Measurements from ENCODE around the gene ADGB.

ADGB gene

GRCh38 chr6:146682919-146683318 lies 84.1 kb downstream of the ADGB start:
- no peak for DNase-seq (ENCODE audit: low read depth)

GRCh38 chr6:146689806-146690205 lies 91.0 kb downstream of the ADGB start:
- no peak for DNase-seq (ENCODE audit: low read depth)
- TF ChIP-seq, protein P1, sequence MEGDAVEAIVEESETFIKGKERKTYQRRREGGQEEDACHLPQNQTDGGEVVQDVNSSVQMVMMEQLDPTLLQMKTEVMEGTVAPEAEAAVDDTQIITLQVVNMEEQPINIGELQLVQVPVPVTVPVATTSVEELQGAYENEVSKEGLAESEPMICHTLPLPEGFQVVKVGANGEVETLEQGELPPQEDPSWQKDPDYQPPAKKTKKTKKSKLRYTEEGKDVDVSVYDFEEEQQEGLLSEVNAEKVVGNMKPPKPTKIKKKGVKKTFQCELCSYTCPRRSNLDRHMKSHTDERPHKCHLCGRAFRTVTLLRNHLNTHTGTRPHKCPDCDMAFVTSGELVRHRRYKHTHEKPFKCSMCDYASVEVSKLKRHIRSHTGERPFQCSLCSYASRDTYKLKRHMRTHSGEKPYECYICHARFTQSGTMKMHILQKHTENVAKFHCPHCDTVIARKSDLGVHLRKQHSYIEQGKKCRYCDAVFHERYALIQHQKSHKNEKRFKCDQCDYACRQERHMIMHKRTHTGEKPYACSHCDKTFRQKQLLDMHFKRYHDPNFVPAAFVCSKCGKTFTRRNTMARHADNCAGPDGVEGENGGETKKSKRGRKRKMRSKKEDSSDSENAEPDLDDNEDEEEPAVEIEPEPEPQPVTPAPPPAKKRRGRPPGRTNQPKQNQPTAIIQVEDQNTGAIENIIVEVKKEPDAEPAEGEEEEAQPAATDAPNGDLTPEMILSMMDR (IDR thresholded peaks at IDR 0.05; ENCODE audit: insufficient read depth, low read depth, low read length, missing control alignments) = no peak
- no peak overlapping the region for H3K4me3 ChIP-seq (ENCODE audit: low read length)

More at GRCh38 chr6:146682919-146683318, 84.1 kb downstream of the ADGB start:
- TF ChIP-seq, protein P1 (IDR thresholded peaks at IDR 0.05; ENCODE audit: insufficient read depth, low read depth, low read length, missing control alignments) = no peak
- H3K4me3 ChIP-seq (ENCODE audit: low read length) = no peak overlapping the region

DNA sequence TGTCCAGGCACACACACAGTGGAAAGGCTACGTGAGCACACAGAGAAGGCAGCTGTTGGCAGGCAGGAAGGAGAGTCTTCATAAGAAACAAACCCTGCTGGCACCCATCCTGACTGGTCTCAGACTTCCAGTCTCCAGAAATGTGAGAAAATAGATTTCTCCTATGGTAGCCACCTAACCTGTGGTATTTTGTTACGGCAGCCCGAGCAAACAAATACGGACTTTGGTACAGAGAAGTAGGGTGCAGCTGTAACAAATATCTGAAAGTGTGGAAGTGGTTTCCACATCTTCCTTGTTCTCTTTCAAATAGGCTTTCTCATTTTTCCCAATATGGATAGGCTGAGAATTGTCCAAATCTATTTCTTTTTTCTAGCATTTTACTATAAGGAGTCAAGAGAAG lies 94.6 kb downstream of the ADGB start:
- DNase-seq (ENCODE audit: low read depth) = no peak
- H3K4me3 ChIP-seq (ENCODE audit: low read length) = no peak overlapping the region
- TF ChIP-seq, protein P1 (IDR thresholded peaks at IDR 0.05; ENCODE audit: insufficient read depth, low read depth, low read length, missing control alignments) = no peak

DNA sequence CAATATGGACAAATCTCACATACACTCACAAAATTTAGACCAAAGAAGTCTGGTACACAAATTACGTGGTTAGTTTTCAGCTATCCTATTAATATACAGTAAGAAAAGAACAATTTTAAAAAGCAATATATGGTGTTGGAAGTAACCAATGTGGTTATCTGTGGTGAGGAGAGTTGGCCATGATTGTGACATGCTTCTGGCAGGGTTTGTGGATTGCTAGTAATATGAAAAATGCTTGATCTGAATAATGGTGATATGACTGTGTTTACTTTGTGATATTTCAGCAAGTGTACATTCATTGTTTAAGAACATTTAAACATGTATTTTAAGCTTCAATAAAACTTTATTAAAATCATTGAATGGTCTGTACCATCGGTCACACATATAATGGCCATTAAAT lies 99.1 kb downstream of the ADGB start:
- TF ChIP-seq, protein P1 (IDR thresholded peaks at IDR 0.05; ENCODE audit: insufficient read depth, low read depth, low read length, missing control alignments) = no peak
- no peak overlapping the region for H3K4me3 ChIP-seq (ENCODE audit: low read length)
- no peak for DNase-seq (ENCODE audit: low read depth)

DNA sequence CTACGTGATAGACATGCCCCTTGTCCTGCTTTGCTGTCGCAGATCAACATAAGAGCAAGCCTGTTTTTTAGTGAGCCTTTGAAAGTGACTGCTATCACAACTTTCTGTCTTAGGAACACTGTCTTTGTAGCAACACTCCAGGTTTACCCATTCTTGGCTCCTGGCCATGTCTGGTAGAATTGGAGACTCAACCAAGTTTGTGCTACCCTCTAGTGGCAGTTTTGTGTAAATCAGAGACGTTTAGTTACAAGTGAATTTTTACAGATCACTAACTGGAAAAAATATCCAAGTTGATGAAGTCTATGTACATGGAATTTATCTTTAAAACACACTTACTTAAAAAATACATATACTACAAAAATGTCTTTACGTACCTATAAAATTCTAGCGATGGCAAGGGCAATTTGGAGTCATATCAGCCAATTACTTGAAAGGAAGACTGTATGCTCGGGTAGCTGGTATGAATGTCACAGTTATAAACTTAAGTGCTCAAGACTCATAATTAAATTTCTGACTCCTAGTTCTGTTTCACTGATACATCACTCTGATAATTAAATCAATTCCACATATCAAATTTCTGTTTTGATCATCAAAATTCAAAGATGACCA lies 101.4 kb downstream of the ADGB start:
- no peak overlapping the region for H3K4me3 ChIP-seq (ENCODE audit: low read length)
- peak; percentile 85 for DNase-seq (ENCODE audit: low read depth)
- TF ChIP-seq, protein P1 (IDR thresholded peaks at IDR 0.05; ENCODE audit: insufficient read depth, low read depth, low read length, missing control alignments) = peak; percentile 72

DNA sequence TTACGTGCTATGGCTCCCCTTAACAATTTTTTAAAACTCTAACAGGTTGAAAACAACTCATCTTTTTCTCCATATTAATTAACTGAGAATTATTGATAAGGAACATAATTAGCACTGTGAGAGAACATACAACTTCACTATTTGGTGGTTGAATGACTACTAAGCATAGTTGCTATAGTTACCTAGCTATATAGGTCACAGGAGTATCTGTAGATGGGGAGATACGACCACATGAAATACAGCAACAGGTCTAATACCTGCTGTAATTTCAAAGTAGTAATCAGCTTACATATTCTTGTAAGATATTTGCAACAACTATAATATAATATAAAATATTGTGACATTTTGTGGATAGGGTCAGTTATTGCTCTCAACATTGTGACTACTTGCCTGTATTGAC lies 102.9 kb downstream of the ADGB start:
- TF ChIP-seq, protein P1 (IDR thresholded peaks at IDR 0.05; ENCODE audit: insufficient read depth, low read depth, low read length, missing control alignments) = no peak
- no peak overlapping the region for H3K4me3 ChIP-seq (ENCODE audit: low read length)
- no peak for DNase-seq (ENCODE audit: low read depth)

DNA sequence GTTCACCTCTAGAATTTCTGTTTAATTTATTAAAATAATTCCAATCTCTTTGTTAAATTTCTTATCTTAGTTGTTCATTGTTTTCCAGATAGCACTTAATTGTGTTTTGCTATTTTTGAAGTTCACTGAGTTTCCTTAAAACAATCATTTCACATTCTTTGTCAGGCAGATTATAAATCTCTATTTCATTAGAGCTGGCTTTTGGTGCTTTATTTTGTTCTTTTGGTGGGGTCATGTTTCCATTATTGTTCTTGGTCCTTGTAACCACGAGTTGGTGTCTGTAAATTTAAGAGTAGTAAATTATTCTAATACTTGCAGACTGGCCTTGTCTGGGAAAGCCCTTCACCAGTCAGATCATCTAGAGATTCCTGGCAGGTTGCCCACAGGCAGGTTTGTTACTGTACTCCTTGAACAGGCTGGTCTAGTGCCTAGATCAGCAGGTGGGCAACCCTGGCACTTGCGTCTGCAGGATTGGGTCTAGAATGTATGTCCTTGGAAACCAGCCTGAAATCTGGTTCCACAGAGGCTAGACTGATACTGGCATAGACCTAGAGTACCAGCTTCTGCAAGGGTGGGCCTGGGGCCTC lies 110.4 kb downstream of the ADGB start:
- DNase-seq (ENCODE audit: low read depth) = peak; percentile 5
- H3K4me3 ChIP-seq (ENCODE audit: low read length) = no peak overlapping the region
- TF ChIP-seq, protein P1 (IDR thresholded peaks at IDR 0.05; ENCODE audit: insufficient read depth, low read depth, low read length, missing control alignments) = no peak

Measured in epithelial cell of esophagus (primary cell).